ENCODE results near the gene KDM8. TPM values are rescaled to one million over a fixed set of nuclear protein-coding genes. Genes with fewer than 3 reads are reported as not detected.

Gene KDM8
- polyA plus RNA-seq, 3 donors = 0.40 to 3.3 (median 1.5) TPM

DNA sequence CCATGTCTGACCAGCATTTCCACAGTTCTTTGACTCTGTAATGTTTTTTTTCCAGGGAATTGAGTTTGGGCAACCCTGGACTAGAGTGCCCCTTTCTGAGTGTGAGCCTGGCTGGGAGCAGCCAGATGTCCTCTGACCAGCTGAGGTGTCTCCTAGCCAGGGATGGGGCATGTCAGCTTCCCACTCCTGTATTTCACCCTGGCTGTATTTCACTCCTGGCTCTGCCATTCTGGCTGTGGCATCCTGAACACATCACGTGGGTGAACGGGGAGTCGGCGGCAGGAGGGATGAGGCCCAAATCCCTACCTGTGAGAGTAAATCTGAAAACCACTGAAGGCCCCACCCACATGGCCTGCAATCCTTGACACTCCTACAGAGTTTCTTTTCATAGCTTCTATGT lies 31.3 kb downstream of the KDM8 start:
- H3K9ac ChIP-seq (ENCODE audit: insufficient read depth, low read length, poor library complexity, severe bottlenecking) = no peak overlapping the region
- no peaks in the 10 kb centered on the region for H3K27me3 ChIP-seq (ENCODE audit: control insufficient read depth in 2 of 2, insufficient read depth in 2 of 2, low read length in 2 of 2)
- H3K4me2 ChIP-seq (replicated peaks; ENCODE audit: extremely low read depth, low read length, poor library complexity, severe bottlenecking) = no peak overlapping the region
- no peak overlapping the region for H3K4me3 ChIP-seq (replicated peaks in 1 of 3; ENCODE audit: low read depth in 2 of 3, low read length in 3 of 3)
- WGBS (ENCODE audit: insufficient coverage) = no CpG with 5 or more reads among the region's 4 CpGs
- no peaks in the 10 kb centered on the region for H4K20me1 ChIP-seq (ENCODE audit: insufficient read depth, low read length)
- no peak overlapping the region for H3K4me3 Mint-ChIP-seq
- H3K27ac Mint-ChIP-seq = peak overlapping the region in 2 of 7 donors; percentile 56 to 83
- DNase-seq = no peak
- no peak overlapping the region for H3K27ac ChIP-seq (ENCODE audit: low read depth in 1 of 2, low read length in 2 of 2)
- peaks cover 19 to 37% of the 10 kb centered on the region in 2 donors for H3K36me3 ChIP-seq (replicated peaks in 1 of 2; ENCODE audit: control insufficient read depth in 1 of 2, insufficient read depth in 2 of 2, low read length in 2 of 2)
- no peaks in the 10 kb centered on the region for H3K9me3 ChIP-seq (replicated peaks in 1 of 2; ENCODE audit: control insufficient read depth in 1 of 2, insufficient read depth in 1 of 2, low read length in 2 of 2)
- H3K27me3 Mint-ChIP-seq (ENCODE audit: low read depth in 3 of 3) = peaks cover 0 to 6% (median 2%) of the 10 kb centered on the region in 3 donors
- H3K4me1 ChIP-seq (ENCODE audit: control insufficient read depth in 1 of 2, insufficient read depth in 2 of 2, low read length in 2 of 2) = peaks cover 36 to 53% of the 10 kb centered on the region in 2 donors
- intact Hi-C loops (cut with micrococcal nuclease) = loop anchor here (2.0 to 5.0 kb wide), 4 partner anchors 83 to 223 kb away; no protein-coding TSS in a partner anchor
- peaks cover 52% of the 10 kb centered on the region for H3K4me1 Mint-ChIP-seq
- no peaks in the 10 kb centered on the region for H3K9me3 Mint-ChIP-seq
- TF ChIP-seq, protein P1, sequence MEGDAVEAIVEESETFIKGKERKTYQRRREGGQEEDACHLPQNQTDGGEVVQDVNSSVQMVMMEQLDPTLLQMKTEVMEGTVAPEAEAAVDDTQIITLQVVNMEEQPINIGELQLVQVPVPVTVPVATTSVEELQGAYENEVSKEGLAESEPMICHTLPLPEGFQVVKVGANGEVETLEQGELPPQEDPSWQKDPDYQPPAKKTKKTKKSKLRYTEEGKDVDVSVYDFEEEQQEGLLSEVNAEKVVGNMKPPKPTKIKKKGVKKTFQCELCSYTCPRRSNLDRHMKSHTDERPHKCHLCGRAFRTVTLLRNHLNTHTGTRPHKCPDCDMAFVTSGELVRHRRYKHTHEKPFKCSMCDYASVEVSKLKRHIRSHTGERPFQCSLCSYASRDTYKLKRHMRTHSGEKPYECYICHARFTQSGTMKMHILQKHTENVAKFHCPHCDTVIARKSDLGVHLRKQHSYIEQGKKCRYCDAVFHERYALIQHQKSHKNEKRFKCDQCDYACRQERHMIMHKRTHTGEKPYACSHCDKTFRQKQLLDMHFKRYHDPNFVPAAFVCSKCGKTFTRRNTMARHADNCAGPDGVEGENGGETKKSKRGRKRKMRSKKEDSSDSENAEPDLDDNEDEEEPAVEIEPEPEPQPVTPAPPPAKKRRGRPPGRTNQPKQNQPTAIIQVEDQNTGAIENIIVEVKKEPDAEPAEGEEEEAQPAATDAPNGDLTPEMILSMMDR (IDR thresholded peaks at IDR 0.05) = no peak
- H3K79me2 ChIP-seq (ENCODE audit: insufficient read depth, low read length) = no peaks in the 10 kb centered on the region
- peaks cover 41 to 52% of the 10 kb centered on the region in 2 donors for H3K36me3 Mint-ChIP-seq
- no peak overlapping the region for H2AFZ ChIP-seq (ENCODE audit: insufficient read depth, low read depth, low read length, poor library complexity, severe bottlenecking)

DNA sequence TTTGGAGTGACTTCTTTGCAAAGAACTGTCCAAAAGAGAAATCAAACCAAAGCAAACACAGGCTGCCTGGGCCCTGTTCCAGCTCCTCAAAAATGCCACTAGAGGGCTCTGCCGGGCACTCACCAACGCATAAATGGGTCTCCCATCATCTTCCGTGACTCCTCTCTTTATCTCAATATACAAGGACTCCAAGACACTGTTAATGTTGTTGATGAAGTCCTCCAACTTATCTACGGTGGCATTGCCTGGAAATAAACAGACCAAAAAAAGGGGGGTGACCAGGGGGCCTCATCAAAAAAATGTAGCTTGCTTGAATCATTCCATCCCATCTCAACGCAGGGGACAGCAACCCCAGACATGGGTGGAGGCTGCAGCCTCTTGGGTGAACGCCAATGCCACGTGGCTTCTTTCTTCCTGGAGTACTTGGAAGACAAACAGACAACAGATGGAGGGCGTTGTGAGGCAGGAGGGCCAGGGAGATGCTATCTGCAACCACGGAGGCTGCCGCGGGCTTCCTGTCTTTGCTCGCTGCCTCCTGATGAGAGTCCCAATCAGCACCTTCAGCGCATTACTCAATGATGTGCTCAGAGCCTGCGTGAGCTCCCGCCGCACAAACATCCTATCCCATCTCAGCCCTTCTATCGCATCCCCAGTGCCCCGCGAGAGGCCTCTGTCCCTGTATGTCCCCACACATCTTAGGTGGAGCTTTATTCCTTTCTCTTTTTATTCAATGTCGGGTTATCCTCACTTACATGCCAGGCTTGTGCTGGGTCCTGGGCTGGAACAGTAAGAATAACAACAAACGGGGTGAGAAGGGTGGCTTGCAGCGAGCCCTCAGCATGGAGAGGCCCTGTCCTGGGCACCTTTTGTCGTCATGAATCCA lies 32.0 kb downstream of the KDM8 start:
- Mint-ChIP-seq H3K4me3 (peak overlapping the region; percentile 80 to 89), H3K27ac (peak overlapping the region in 4 of 7 donors; percentile 15 to 83 (median 45)), H3K36me3 (peaks cover 41 to 48% of the 10 kb centered on the region in 2 donors), H3K9me3 (no peaks in the 10 kb centered on the region), H3K27me3 (ENCODE audit: low read depth in 3 of 3) (peaks cover 0 to 7% (median 2%) of the 10 kb centered on the region in 3 donors), H3K4me1 (peaks cover 52% of the 10 kb centered on the region)
- intact Hi-C loops (cut with micrococcal nuclease) = loop anchor here (2.0 to 5.0 kb wide), 4 partner anchors 82 to 222 kb away; no protein-coding TSS in a partner anchor
- Histone ChIP-seq H3K36me3 (replicated peaks in 1 of 2; ENCODE audit: control insufficient read depth in 1 of 2, insufficient read depth in 2 of 2, low read length in 2 of 2) (peaks cover 15 to 32% of the 10 kb centered on the region in 2 donors), H3K4me3 (replicated peaks in 1 of 3; ENCODE audit: low read depth in 2 of 3, low read length in 3 of 3) (peak overlapping the region; percentile 10 to 71 (median 29)), H3K27ac (ENCODE audit: low read depth in 1 of 2, low read length in 2 of 2) (peak overlapping the region in 1 of 2 donors; percentile 54), H2AFZ (ENCODE audit: insufficient read depth, low read depth, low read length, poor library complexity, severe bottlenecking) (peak overlapping the region; percentile 80), H3K4me2 (replicated peaks; ENCODE audit: extremely low read depth, low read length, poor library complexity, severe bottlenecking) (peak overlapping the region; percentile 77), H3K27me3 (ENCODE audit: control insufficient read depth in 2 of 2, insufficient read depth in 2 of 2, low read length in 2 of 2) (no peaks in the 10 kb centered on the region), H3K9ac (ENCODE audit: insufficient read depth, low read length, poor library complexity, severe bottlenecking) (peak overlapping the region; percentile 44), H3K79me2 (ENCODE audit: insufficient read depth, low read length) (no peaks in the 10 kb centered on the region), H4K20me1 (ENCODE audit: insufficient read depth, low read length) (no peaks in the 10 kb centered on the region), H3K4me1 (ENCODE audit: control insufficient read depth in 1 of 2, insufficient read depth in 2 of 2, low read length in 2 of 2) (peaks cover 36 to 53% of the 10 kb centered on the region in 2 donors), H3K9me3 (replicated peaks in 1 of 2; ENCODE audit: control insufficient read depth in 1 of 2, insufficient read depth in 1 of 2, low read length in 2 of 2) (no peaks in the 10 kb centered on the region)
- peak; percentile 47 to 66 (median 66) for DNase-seq
- TF ChIP-seq, protein P1 (IDR thresholded peaks at IDR 0.05) = peak; percentile 86
- 10% methylated on average over 17 of the region's 23 CpGs for WGBS (ENCODE audit: insufficient coverage)
